Panc1 (cell line): Measurements from ENCODE around the gene LRCH1. TPM values are rescaled to one million over a fixed set of nuclear protein-coding genes. Genes with fewer than 3 reads are reported as not detected.

Experiments used
- ATAC-seq: fragments of 200-7000 bp; cut with Tn5 transposase; 2 replicates; pipeline ENCODE4 v1.9.1; 2020; ENCODE audit warnings: mild to moderate bottlenecking, moderate library complexity
- BruUV-seq: library from RNA; stranded (reverse); fragments of 400-500 nt; replicated peaks from 2 replicates; lab custom pipeline; 2021; lab: Mats Ljungman, UMichigan
- CTCF ChIA-PET: fragments of 300-600 bp; sonication (Branson Sonifier 250); formaldehyde crosslinking; loops from one replicate; lab custom pipeline; 2022; ENCODE audit warnings: antibody characterized with exemption; lab: Charles Lee
- POLR2A ChIA-PET: fragments of 300-600 bp; sonication (Branson Sonifier 250); formaldehyde crosslinking; loops from one replicate; lab custom pipeline; 2022; ENCODE audit warnings: antibody characterized with exemption; lab: Charles Lee
- DNase-seq: peaks from one replicate; pipeline ENCODE4 v3.0.0-alpha.2; 2010; ENCODE audit warnings: low read depth, low spot score
- H3K27ac ChIP-seq: 2 replicates; pipeline ENCODE4 v1.5.1; 2011; ENCODE audit warnings: mild to moderate bottlenecking, low read length, inconsistent platforms
- H3K27me3 ChIP-seq: fragments of 200-500 bp; sonication (Bioruptor generic); 2 replicates; pipeline ENCODE4 v1.6.0; 2014; ENCODE audit warnings: low read length, inconsistent platforms; ENCODE audit not compliant: control insufficient read depth, insufficient read depth
- H3K36me3 ChIP-seq: fragments of 200-500 bp; sonication (Bioruptor generic); 2 replicates; pipeline ENCODE4 v1.5.1; 2014; ENCODE audit warnings: inconsistent platforms, mild to moderate bottlenecking, low read length, moderate library complexity; ENCODE audit not compliant: control insufficient read depth, insufficient read depth
- H3K4me1 ChIP-seq: 2 replicates; pipeline ENCODE4 v1.5.1; 2011; ENCODE audit warnings: inconsistent platforms, mild to moderate bottlenecking, low read length, moderate library complexity; ENCODE audit not compliant: control insufficient read depth, insufficient read depth
- H3K4me3 ChIP-seq, 2 experiments: 2 replicates each; pipeline ENCODE4 v1.5.1; 2011 to 2012; ENCODE audit warnings: low read depth in 2 of 2, low read length in 2 of 2, mild to moderate bottlenecking in 2 of 2, inconsistent platforms in 1 of 2, moderate library complexity in 1 of 2
- H3K9me3 ChIP-seq: fragments of 200-500 bp; sonication (Bioruptor generic); 2 replicates; pipeline ENCODE4 v1.5.1; 2014; ENCODE audit warnings: low read depth, mild to moderate bottlenecking, inconsistent platforms, low read length, moderate library complexity; ENCODE audit not compliant: control insufficient read depth, insufficient read depth
- CTCF ChIP-seq: fragments of 450-650 bp; IDR thresholded peaks from 2 replicates; pipeline ENCODE4 v1.5.1; 2017; ENCODE audit warnings: mild to moderate bottlenecking
- POLR2AphosphoS5 ChIP-seq: IDR thresholded peaks from 2 replicates; pipeline ENCODE4 v1.6.1; 2012; ENCODE audit warnings: mild to moderate bottlenecking, low read depth, low read length, moderate library complexity
- SIN3A ChIP-seq: IDR thresholded peaks from 2 replicates; pipeline ENCODE4 v1.6.1; 2012; ENCODE audit warnings: low read depth, mild to moderate bottlenecking, low read length, moderate library complexity, borderline replicate concordance; ENCODE audit not compliant: insufficient read depth
- TCF7L2 ChIP-seq: IDR thresholded peaks from 2 replicates; pipeline ENCODE4 v1.6.1; 2011; ENCODE audit warnings: mild to moderate bottlenecking, low read depth, low read length, inconsistent platforms
- in situ Hi-C: cut with HindIII; loops from 2 replicates; pipeline ENCODE4 v1.10.0; 2016; ENCODE audit warnings: low sequenced_read_pairs, low pct_unique_long_range_greater_than_20kb
- intact Hi-C: fragments of 100-400 bp; cut with micrococcal nuclease; formaldehyde crosslinking; loops from one replicate; pipeline ENCODE4 v1.10.0; 2022; ENCODE audit not compliant: unreplicated experiment
- total RNA-seq: library from RNA; stranded (reverse); gene quantifications from one replicate; pipeline ENCODE4 v1.2.1, GENCODE V29; 2021; ENCODE audit not compliant: unreplicated experiment
- TF ChIP-seq, protein P1 (sequence below), 2 experiments: IDR thresholded peaks; 2 replicates each; pipeline ENCODE4 v1.6.1; 2011 to 2012; ENCODE audit warnings: low read depth in 2 of 2, control low read depth in 1 of 2, low read length in 1 of 2, mild to moderate bottlenecking in 1 of 2, moderate library complexity in 1 of 2; ENCODE audit not compliant: insufficient read depth in 1 of 2

Gene LRCH1
- total RNA-seq, 1 experiment from 2014 or later = 7.9 TPM

GRCh38 chr13:46624821-46625220, 71.9 kb downstream of the LRCH1 start:
- POLR2A ChIA-PET = no interaction called here
- intact Hi-C loops = no loop called here
- H3K27ac ChIP-seq = no peak overlapping the region
- no TSS peak for BruUV-seq
- TF ChIP-seq POLR2AphosphoS5 (no peak), TCF7L2 (no peak), CTCF (no peak), SIN3A (no peak)
- TF ChIP-seq, protein P1, sequence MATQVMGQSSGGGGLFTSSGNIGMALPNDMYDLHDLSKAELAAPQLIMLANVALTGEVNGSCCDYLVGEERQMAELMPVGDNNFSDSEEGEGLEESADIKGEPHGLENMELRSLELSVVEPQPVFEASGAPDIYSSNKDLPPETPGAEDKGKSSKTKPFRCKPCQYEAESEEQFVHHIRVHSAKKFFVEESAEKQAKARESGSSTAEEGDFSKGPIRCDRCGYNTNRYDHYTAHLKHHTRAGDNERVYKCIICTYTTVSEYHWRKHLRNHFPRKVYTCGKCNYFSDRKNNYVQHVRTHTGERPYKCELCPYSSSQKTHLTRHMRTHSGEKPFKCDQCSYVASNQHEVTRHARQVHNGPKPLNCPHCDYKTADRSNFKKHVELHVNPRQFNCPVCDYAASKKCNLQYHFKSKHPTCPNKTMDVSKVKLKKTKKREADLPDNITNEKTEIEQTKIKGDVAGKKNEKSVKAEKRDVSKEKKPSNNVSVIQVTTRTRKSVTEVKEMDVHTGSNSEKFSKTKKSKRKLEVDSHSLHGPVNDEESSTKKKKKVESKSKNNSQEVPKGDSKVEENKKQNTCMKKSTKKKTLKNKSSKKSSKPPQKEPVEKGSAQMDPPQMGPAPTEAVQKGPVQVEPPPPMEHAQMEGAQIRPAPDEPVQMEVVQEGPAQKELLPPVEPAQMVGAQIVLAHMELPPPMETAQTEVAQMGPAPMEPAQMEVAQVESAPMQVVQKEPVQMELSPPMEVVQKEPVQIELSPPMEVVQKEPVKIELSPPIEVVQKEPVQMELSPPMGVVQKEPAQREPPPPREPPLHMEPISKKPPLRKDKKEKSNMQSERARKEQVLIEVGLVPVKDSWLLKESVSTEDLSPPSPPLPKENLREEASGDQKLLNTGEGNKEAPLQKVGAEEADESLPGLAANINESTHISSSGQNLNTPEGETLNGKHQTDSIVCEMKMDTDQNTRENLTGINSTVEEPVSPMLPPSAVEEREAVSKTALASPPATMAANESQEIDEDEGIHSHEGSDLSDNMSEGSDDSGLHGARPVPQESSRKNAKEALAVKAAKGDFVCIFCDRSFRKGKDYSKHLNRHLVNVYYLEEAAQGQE (IDR thresholded peaks at IDR 0.05; ENCODE audit: insufficient read depth in 1 of 2, low read depth in 2 of 2, low read length in 1 of 2) = no peak
- no peaks in the 10 kb centered on the region; the same call in 1 of the 2 replicates for H3K4me1 ChIP-seq
- DNase-seq (no peak), ATAC-seq (no peak)
- H3K9me3 ChIP-seq = no peaks in the 10 kb centered on the region
- no peaks in the 10 kb centered on the region for H3K27me3 ChIP-seq
- CTCF ChIA-PET = interaction anchor here (0.5 kb wide), 1 partner anchor 36 kb away, joined by 13 read pairs; no protein-coding TSS in a partner anchor
- in situ Hi-C loops = no loop called here
- H3K4me3 ChIP-seq = no peak overlapping the region
- H3K36me3 ChIP-seq = no peaks in the 10 kb centered on the region

DNA sequence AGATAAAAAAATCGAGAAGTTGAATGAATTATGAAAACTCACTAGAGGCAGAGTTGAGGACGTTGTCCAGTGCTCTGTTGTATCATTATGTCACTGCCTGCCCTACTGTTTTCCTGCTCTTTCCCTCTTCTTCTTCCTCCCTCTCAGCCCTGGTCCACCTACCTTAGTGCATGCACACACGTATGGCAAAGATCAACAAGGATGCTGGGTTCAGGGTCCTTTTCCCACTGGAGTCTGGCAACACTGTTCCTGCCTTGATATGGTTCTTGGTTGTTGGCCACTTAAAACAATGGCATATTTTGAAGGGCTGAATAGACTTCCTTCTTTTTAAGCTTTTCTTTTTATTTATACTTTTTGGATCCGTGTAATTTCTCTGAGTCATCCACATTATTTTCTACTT, 74.5 kb downstream of the LRCH1 start:
- no peak overlapping the region for H3K27ac ChIP-seq
- intact Hi-C loops (no loop called here), in situ Hi-C loops (no loop called here)
- DNase-seq = no peak
- H3K27me3 ChIP-seq = no peaks in the 10 kb centered on the region
- H3K4me3 ChIP-seq = no peak overlapping the region
- TF ChIP-seq CTCF (no peak), SIN3A (no peak), POLR2AphosphoS5 (no peak), TCF7L2 (no peak)
- TF ChIP-seq, protein P1 (IDR thresholded peaks at IDR 0.05; ENCODE audit: insufficient read depth in 1 of 2, low read depth in 2 of 2, low read length in 1 of 2) = no peak
- ChIA-PET CTCF (no interaction called here), POLR2A (no interaction called here)
- H3K36me3 ChIP-seq = no peaks in the 10 kb centered on the region
- no peaks in the 10 kb centered on the region for H3K9me3 ChIP-seq
- BruUV-seq = no TSS peak
- no peak for ATAC-seq
- H3K4me1 ChIP-seq = no peaks in the 10 kb centered on the region; the same call in 1 of the 2 replicates
